Upper lobe of left lung (tissue), 6 donors: Measurements from ENCODE around the gene TNFRSF8. TPM values are rescaled to one million over a fixed set of nuclear protein-coding genes. Genes with fewer than 3 reads are reported as not detected.

Experiments
- ATAC-seq, 2 donors: fragments of 200-7000 bp; cut with Tn5 transposase; one replicate each; pipeline ENCODE4 v1.9.1; 2022; ENCODE audit warnings: mild to moderate bottlenecking in 2 of 2, moderate library complexity in 2 of 2; ENCODE audit not compliant: low FRiP score in 2 of 2
- DNase-seq, 2 donors: peaks; one replicate each; pipeline ENCODE4 v3.0.0-alpha.2; 2019 to 2020
- H3K27ac ChIP-seq, 4 donors: fragments of 200-600 bp; sonication (generic); one replicate each; pipeline ENCODE4 v1.5.1; 2016 to 2019
- H3K27me3 ChIP-seq, 4 donors: fragments of 200-600 bp; sonication (generic); one replicate each; pipeline ENCODE4 v1.5.1; 2017 to 2019
- H3K36me3 ChIP-seq, 4 donors: fragments of 200-600 bp; sonication (generic); one replicate each; pipeline ENCODE4 v1.5.1; 2016 to 2019
- H3K4me1 ChIP-seq, 4 donors: fragments of 200-600 bp; sonication (generic); one replicate each; pipeline ENCODE4 v1.5.1; 2018 to 2019
- H3K4me3 ChIP-seq, 4 donors: fragments of 200-600 bp; sonication (generic); one replicate each; pipeline ENCODE4 v1.5.1; 2017 to 2019; ENCODE audit warnings: mild to moderate bottlenecking in 2 of 4, moderate library complexity in 1 of 4
- H3K9me3 ChIP-seq, 4 donors: fragments of 200-600 bp; sonication (generic); one replicate each; pipeline ENCODE4 v1.5.1; 2018 to 2019
- EP300 ChIP-seq, 4 donors: sonication (generic); formaldehyde crosslinking; IDR thresholded peaks; one replicate each; pipeline ENCODE4 v1.5.1; 2017; ENCODE audit warnings: antibody characterized with exemption in 4 of 4, control low read depth in 2 of 4
- POLR2A ChIP-seq, 4 donors: fragments of 450-650 bp; IDR thresholded peaks; one replicate each; pipeline ENCODE4 v1.5.1; 2016 to 2017; ENCODE audit warnings: antibody characterized with exemption in 4 of 4, mild to moderate bottlenecking in 2 of 4
- POLR2AphosphoS5 ChIP-seq, 2 donors: sonication (generic); formaldehyde crosslinking; IDR thresholded peaks; one replicate each; pipeline ENCODE4 v1.5.1; 2017; ENCODE audit warnings: antibody characterized with exemption in 2 of 2
- WGBS, 2 donors: methylation state at CpG; one replicate each; pipeline ENCODE4 v1.1.5; 2017 to 2018; 5-methylcytosine and 5-hydroxymethylcytosine counted together
- total RNA-seq, 6 donors: library from RNA; depleted of rRNA in 4 of 6; stranded (reverse); fragments of >200 nt in 4 of 6; gene quantifications; one replicate each; pipeline versions ENCODE4 v1.1.0 to v1.2.1, GENCODE V29; 2016 to 2021
- TF ChIP-seq, protein P1 (sequence below), 6 experiments: fragments of 450-650 bp in 4 of 6; fragments of 200-600 bp in 2 of 6; sonication (generic) in 2 of 6; IDR thresholded peaks; one replicate each; pipeline ENCODE4 v1.5.1; 2016 to 2019; ENCODE audit warnings: antibody characterized with exemption in 6 of 6
- donor health status: DM: no; HTN: no; CAD: no; lungs with moderate emphysema.
- donor health status: DM: no; HTN: yes; CAD: no; lungs with severe emphysema.

Gene TNFRSF8
- total RNA-seq, 6 donors from 2014 or later: 0.22 to 3.3 (median 1.2) TPM

DNA sequence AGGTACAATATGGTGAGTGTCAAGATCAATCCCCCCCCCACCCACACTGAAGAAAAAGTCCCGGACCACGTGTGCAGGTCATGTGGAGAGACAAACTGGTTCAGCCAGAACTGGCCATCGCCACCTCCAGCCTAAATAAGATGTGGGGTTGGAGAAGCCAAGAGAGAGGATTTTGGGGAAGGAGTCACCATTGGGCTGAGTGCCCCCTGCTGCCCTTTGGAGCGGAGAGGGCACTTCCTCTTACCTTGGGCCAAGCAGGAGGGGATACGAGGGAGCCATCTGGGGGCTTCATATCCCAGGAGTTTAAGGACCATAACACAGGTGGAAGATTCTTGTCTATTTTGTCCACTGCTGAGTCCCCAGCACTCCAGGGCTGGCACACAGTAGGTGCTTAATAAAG is 101.1 kb downstream of the TNFRSF8 start:
- no peaks in the 10 kb centered on the region for H3K9me3 ChIP-seq
- no peak for TF ChIP-seq POLR2A (IDR thresholded peaks at IDR 0.05)
- TF ChIP-seq, protein P1, sequence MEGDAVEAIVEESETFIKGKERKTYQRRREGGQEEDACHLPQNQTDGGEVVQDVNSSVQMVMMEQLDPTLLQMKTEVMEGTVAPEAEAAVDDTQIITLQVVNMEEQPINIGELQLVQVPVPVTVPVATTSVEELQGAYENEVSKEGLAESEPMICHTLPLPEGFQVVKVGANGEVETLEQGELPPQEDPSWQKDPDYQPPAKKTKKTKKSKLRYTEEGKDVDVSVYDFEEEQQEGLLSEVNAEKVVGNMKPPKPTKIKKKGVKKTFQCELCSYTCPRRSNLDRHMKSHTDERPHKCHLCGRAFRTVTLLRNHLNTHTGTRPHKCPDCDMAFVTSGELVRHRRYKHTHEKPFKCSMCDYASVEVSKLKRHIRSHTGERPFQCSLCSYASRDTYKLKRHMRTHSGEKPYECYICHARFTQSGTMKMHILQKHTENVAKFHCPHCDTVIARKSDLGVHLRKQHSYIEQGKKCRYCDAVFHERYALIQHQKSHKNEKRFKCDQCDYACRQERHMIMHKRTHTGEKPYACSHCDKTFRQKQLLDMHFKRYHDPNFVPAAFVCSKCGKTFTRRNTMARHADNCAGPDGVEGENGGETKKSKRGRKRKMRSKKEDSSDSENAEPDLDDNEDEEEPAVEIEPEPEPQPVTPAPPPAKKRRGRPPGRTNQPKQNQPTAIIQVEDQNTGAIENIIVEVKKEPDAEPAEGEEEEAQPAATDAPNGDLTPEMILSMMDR (IDR thresholded peaks at IDR 0.05): no peak
- TF ChIP-seq POLR2AphosphoS5 (IDR thresholded peaks at IDR 0.05): no peak
- TF ChIP-seq EP300 (IDR thresholded peaks at IDR 0.05): no peak
- H3K4me3 ChIP-seq: no peak overlapping the region
- DNase-seq (no peak), ATAC-seq (no peak)
- no peaks in the 10 kb centered on the region for H3K36me3 ChIP-seq
- no peaks in the 10 kb centered on the region for H3K27me3 ChIP-seq
- 77 to 80% methylated on average over 5 of the region's 5 CpGs for WGBS, 2 donors
- H3K4me1 ChIP-seq: peaks cover 33 to 61% (median 41%) of the 10 kb centered on the region in 4 donors
- no peak overlapping the region for H3K27ac ChIP-seq

DNA sequence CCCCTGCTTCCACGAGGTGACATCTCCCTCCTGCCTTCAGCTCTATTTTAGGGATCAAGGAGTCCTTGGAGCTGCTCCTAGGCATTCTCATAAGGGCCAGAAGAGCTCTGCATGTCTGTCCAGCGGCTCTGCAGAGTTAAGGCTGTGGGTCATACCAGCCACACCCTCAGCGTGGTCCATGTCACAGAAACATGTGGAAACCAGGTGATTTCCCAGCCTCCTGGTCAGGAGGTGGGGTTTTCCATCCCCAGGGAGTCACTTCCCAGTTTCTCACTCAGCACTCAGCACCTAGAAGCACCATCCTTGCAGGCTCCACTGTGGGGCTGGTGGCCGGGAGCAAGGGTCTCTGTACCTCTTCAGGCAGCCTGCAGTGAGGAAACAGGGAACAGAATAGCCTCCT is 102.2 kb downstream of the TNFRSF8 start:
- DNase-seq: no peak
- no peaks in the 10 kb centered on the region for H3K27me3 ChIP-seq
- H3K4me3 ChIP-seq: no peak overlapping the region
- ATAC-seq: no peak
- TF ChIP-seq, protein P1 (IDR thresholded peaks at IDR 0.05): no peak
- H3K36me3 ChIP-seq: no peaks in the 10 kb centered on the region
- 90% methylated on average over 2 to 4 of the region's 4 CpGs for WGBS, 2 donors
- no peak overlapping the region for H3K27ac ChIP-seq
- peaks cover 44 to 67% (median 52%) of the 10 kb centered on the region in 4 donors for H3K4me1 ChIP-seq
- no peaks in the 10 kb centered on the region for H3K9me3 ChIP-seq

DNA sequence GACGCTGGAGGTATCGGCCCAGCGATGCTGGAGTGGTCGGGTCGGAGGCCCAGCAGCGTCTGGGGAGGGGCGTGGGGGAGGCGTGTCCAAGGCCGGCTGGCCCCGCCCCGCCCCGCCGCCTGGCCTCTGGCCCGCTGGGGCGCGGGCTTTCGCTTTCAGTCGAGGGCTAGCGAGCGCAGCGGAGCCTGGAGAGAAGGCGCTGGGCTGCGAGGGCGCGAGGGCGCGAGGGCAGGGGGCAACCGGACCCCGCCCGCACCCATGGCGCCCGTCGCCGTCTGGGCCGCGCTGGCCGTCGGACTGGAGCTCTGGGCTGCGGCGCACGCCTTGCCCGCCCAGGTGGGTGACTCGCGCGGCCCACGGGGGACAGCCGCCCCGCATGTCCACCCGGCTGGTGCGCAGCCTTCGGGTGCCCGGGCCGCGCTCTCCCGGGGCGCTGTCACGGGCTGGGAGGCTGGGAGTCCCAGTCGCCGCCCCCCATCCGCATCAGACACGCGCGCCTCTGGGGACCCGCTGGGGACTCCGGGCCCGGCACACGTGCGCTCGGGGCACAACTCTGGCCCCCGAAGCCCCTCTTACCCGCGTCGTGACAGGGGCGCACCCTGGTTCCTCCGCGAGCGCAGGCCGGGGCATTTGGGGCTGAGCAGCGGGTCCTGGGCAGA is 103.9 kb downstream of the TNFRSF8 start, which contains the start of gene TNFRSF1B:
Gene TNFRSF1B, plus strand, starts transcription at position 158 of the 659 bp plus-strand sequence. Its CDS starts 101 bp downstream, at position 259.
- Histone ChIP-seq H3K27ac (peak within 1 kb of the TSS; percentile 91 to 98 (median 91)), H3K27me3 (no peaks in the 10 kb centered on the region), H3K4me3 (peak within 1 kb of the TSS; percentile 62 to 95 (median 90)), H3K4me1 (peaks cover 35 to 67% (median 54%) of the 10 kb centered on the region in 4 donors), H3K36me3 (no peaks in the 10 kb centered on the region), H3K9me3 (no peaks in the 10 kb centered on the region)
- DNase-seq (peak; percentile 87 to 95), ATAC-seq (peak; percentile 44 to 91)
- whole genome bisulfite sequencing, 2 donors: 1% methylated on average over 10 to 35 of the region's 79 CpGs
- TF ChIP-seq, protein P1 (IDR thresholded peaks at IDR 0.05): peak in 1 of 6 experiments; percentile 33
- TF ChIP-seq POLR2AphosphoS5 (IDR thresholded peaks at IDR 0.05): peak; percentile 87 to 91
- TF ChIP-seq POLR2A (IDR thresholded peaks at IDR 0.05): peak in 3 of 4 donors; percentile 80 to 99 (median 89)
- no peak for TF ChIP-seq EP300 (IDR thresholded peaks at IDR 0.05)

DNA sequence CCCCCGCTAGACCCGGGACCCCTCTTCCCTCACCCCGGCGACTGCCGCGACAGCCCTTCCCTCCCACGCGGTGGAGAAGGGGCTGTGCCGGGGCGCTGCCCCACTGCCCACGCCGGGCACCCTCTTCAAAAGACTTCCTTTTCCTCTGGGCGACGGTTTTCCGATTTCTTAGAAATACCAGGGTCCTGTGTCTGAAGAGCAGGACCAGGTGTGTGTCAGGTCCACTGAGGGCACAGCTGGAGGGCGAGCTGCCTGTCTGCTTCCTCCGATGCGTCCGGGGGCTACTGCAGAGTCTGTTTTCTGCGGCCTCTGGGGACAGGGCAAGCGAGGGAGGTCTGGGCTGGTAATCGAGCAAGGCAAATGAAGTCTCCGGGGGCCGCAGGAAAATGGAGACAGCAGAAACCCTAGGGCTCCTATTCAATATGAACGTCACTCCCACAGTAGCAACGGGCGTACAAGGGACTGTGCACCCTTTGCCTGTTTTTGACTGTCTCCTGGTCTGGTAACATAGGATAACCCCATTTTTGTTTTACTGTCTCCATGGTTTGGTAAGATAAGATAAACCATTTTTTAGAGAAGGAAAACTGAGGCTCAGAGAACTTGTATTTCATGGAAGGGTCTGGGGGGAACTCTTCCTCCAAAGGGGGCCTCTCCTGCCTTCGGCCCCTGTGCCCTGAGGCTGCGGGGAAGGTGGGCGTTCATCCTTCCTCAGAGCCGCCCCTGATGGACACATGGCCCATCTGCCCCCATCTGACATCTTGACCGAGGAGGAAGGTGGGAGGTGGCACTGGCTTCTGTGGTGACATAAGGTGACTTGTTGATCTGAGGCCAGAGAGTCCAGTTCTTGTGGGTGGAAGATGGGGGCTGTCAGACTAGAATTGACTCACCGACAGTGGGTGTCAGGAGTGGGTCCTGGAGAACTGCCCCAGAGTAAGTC is 104.7 kb downstream of the TNFRSF8 start:
- no peaks in the 10 kb centered on the region for H3K36me3 ChIP-seq

More for the DNA sequence above, 104.7 kb downstream of the TNFRSF8 start:
- Histone ChIP-seq H3K27ac (peak overlapping the region; percentile 91 to 98 (median 91)), H3K4me3 (peak overlapping the region; percentile 62 to 95 (median 90)), H3K27me3 (no peaks in the 10 kb centered on the region), H3K4me1 (peaks cover 33 to 67% (median 54%) of the 10 kb centered on the region in 4 donors), H3K9me3 (no peaks in the 10 kb centered on the region)
- WGBS, 2 donors: 10 to 24% methylated on average over 23 to 24 of the region's 33 CpGs
- DNase-seq (no peak), ATAC-seq (peak in 1 of 2 donors; percentile 40)
- TF ChIP-seq, protein P1 (IDR thresholded peaks at IDR 0.05): peak in 1 of 6 experiments; percentile 1
- no peak for TF ChIP-seq POLR2AphosphoS5 (IDR thresholded peaks at IDR 0.05)
- TF ChIP-seq EP300 (IDR thresholded peaks at IDR 0.05): no peak
- TF ChIP-seq POLR2A (IDR thresholded peaks at IDR 0.05): no peak
